HepG2 (cell line): ENCODE results near the gene SPIN1. TPM values are rescaled to one million over a fixed set of nuclear protein-coding genes. Genes with fewer than 3 reads are reported as not detected.

Source experiments
- ATAC-seq: fragments of 200-7000 bp; cut with Tn5 transposase; 3 replicates; pipeline ENCODE4 v1.9.1; 2020; ENCODE audit warnings: mild to moderate bottlenecking, moderate library complexity
- BruUV-seq: library from RNA; stranded (reverse); fragments of 400-500 nt; replicated peaks from 2 replicates; lab custom pipeline; 2021; lab: Mats Ljungman, UMichigan
- CTCF ChIA-PET: fragments of 300-600 bp; formaldehyde crosslinking; extraction: SDS; loops from one replicate; lab custom pipeline; 2021; ENCODE audit warnings: low total read pairs, inconsistent platforms, low intra/inter-chr PET ratio; lab: Yijun Ruan, JAX
- POLR2A ChIA-PET: fragments of 350-600 bp; sonication (Branson Sonifier 250); formaldehyde crosslinking; loops from one replicate; lab custom pipeline; 2020; ENCODE audit warnings: antibody characterized with exemption, inconsistent platforms; lab: Yijun Ruan, JAX
- DNase-seq: peaks from one replicate; pipeline ENCODE4 v3.0.0-alpha.2; 2015; ENCODE audit warnings: low spot score
- FAIRE-seq: peaks from 3 replicates; lab custom pipeline; 2011; peaks lifted over from hg19 to GRCh38; lab: Jason Lieb, UNC
- H2AFZ ChIP-seq: one replicate; pipeline ENCODE4 v1.6.1; 2011; ENCODE audit warnings: low read length, inconsistent platforms
- H3K27ac ChIP-seq: fragments of 300-600 bp; 3 replicates; pipeline ENCODE4 v1.8.0; 2011; ENCODE audit warnings: mixed run types, mild to moderate bottlenecking, mixed read lengths, low read length, inconsistent platforms; ENCODE audit not compliant: insufficient read depth; ENCODE audit errors: extremely low read length
- H3K27me3 ChIP-seq, 2 experiments: fragments of 200-600 bp in 1 of 2; 2 replicates in 1 of 2; 3 replicates in 1 of 2; pipeline versions ENCODE4 v1.6.0 to v1.8.0; 2011; ENCODE audit warnings: low read length in 2 of 2, mild to moderate bottlenecking in 2 of 2, moderate library complexity in 2 of 2, inconsistent platforms in 1 of 2; ENCODE audit not compliant: insufficient read depth in 2 of 2, control insufficient read depth in 1 of 2
- H3K36me3 ChIP-seq, 2 experiments: fragments of 200-600 bp in 1 of 2; replicated peaks in 1 of 2; 2 replicates in 1 of 2; 3 replicates in 1 of 2; pipeline versions ENCODE4 v1.5.1 to v1.8.0; 2011; ENCODE audit warnings: low read length in 2 of 2, inconsistent platforms in 1 of 2; ENCODE audit not compliant: insufficient read depth in 2 of 2, control insufficient read depth in 1 of 2
- H3K4me1 ChIP-seq: 2 replicates; pipeline ENCODE4 v1.5.1; 2012; ENCODE audit warnings: low read length, inconsistent platforms; ENCODE audit not compliant: insufficient read depth
- H3K4me2 ChIP-seq: 2 replicates; pipeline ENCODE4 v1.6.0; 2011; ENCODE audit warnings: low read depth, low read length, inconsistent platforms
- H3K4me3 ChIP-seq, 3 experiments: fragments of 200-600 bp in 1 of 3; sonication (generic), shearing (Covaris generic) in 1 of 3; replicated peaks in 1 of 3; 2 replicates each; pipeline ENCODE4 v1.5.1; 2011 to 2016; ENCODE audit warnings: low read length in 3 of 3, inconsistent platforms in 2 of 3, low read depth in 2 of 3, mild to moderate bottlenecking in 2 of 3, control low read depth in 1 of 3, mixed read lengths in 1 of 3; ENCODE audit not compliant: insufficient read depth in 1 of 3
- H3K79me2 ChIP-seq: one replicate; pipeline ENCODE4 v1.6.1; 2011; ENCODE audit warnings: low read length, inconsistent platforms; ENCODE audit not compliant: insufficient read depth
- H3K9ac ChIP-seq: 2 replicates; pipeline ENCODE4 v1.6.0; 2011; ENCODE audit warnings: mild to moderate bottlenecking, low read depth, low read length, inconsistent platforms; ENCODE audit not compliant: insufficient read depth
- H3K9me3 ChIP-seq: 2 replicates; pipeline ENCODE4 v1.5.1; 2012; ENCODE audit warnings: mild to moderate bottlenecking, low read length
- H4K20me1 ChIP-seq: 2 replicates; pipeline ENCODE4 v1.6.0; 2011; ENCODE audit warnings: inconsistent platforms, mild to moderate bottlenecking, low read length, moderate library complexity; ENCODE audit not compliant: insufficient read depth
- EEA1 ChIP-seq: sonication (generic); formaldehyde crosslinking; IDR thresholded peaks from 2 replicates; pipeline ENCODE4 v1.5.1; 2020; ENCODE audit warnings: mild to moderate bottlenecking, missing genetic modification reagents, borderline replicate concordance
- HNF1A ChIP-seq, 2 experiments: sonication (generic) in 1 of 2; formaldehyde crosslinking in 1 of 2; IDR thresholded peaks; 2 replicates each; pipeline versions ENCODE4 v1.4.0 to v1.6.1; 2016 to 2020; ENCODE audit warnings: borderline replicate concordance in 1 of 2, low read depth in 1 of 2, mild to moderate bottlenecking in 1 of 2, missing genetic modification reagents in 1 of 2
- SNRNP70 ChIP-seq: fragments of 200-400 bp; formaldehyde crosslinking; IDR thresholded peaks from 2 replicates; pipeline ENCODE4 v1.6.1; 2017; ENCODE audit warnings: mild to moderate bottlenecking, low read depth, low read length, moderate library complexity
- ZNF430 ChIP-seq: sonication (generic); formaldehyde crosslinking; IDR thresholded peaks from 2 replicates; pipeline ENCODE4 v1.9.0; 2021; ENCODE audit warnings: mild to moderate bottlenecking, missing genetic modification reagents
- ZNF546 ChIP-seq: sonication (generic); formaldehyde crosslinking; conservative IDR thresholded peaks from 2 replicates; pipeline ENCODE4 v1.8.1; 2023; ENCODE audit warnings: mild to moderate bottlenecking, missing genetic modification reagents
- WGBS: methylation state at CpG from one replicate; pipeline ENCODE4 v1.1.6; 2017; ENCODE audit warnings: low lambda C conversion rate; 5-methylcytosine and 5-hydroxymethylcytosine counted together
- in situ Hi-C: cut with HindIII; loops from 2 replicates; pipeline ENCODE4 v1.10.0; 2017; ENCODE audit warnings: low pct_unique_long_range_greater_than_20kb; ENCODE audit not compliant: extremely low pct_ligation_motif_present
- intact Hi-C: fragments of 100-400 bp; cut with micrococcal nuclease; formaldehyde crosslinking; loops from one replicate; pipeline ENCODE4 v1.10.0; 2022; ENCODE audit not compliant: unreplicated experiment
- polyA plus RNA-seq, 8 experiments: library from polyadenylated mRNA; depleted of rRNA in 3 of 8; stranded (reverse) in 7 of 8; unstranded in 1 of 8; fragments of >200 nt; fragmentation: Illumina TruSeq in 4 of 8; extraction: Trizol in 4 of 8; gene quantifications; 2 replicates each; pipeline versions ENCODE4 v1.2.1 to v1.2.3, GENCODE V29; 2011 to 2016; ENCODE audit warnings: low read depth in 4 of 8, missing spikeins in 1 of 8, mixed read lengths in 1 of 8; ENCODE audit not compliant: insufficient read depth in 1 of 8
- total RNA-seq, 5 experiments: library from RNA; depleted of rRNA; stranded (reverse); fragments of >200 nt; fragmentation: Illumina TruSeq; extraction: Trizol; gene quantifications; 2 replicates each; pipeline ENCODE4 v1.2.3, GENCODE V29; 2016; ENCODE audit warnings: low read depth in 1 of 5

SPIN1 gene
- total and polyA plus RNA-seq, 2 of the 13 experiments (the other 11 are each of a cell fraction or from before 2014, with no cell fraction given): 20.0 to 24.3 TPM

- ChIA-PET CTCF (no interaction called here), POLR2A (no interaction called here)
- DNase-seq (no peak), ATAC-seq (no peak), FAIRE-seq (no peak)
- Histone ChIP-seq H3K36me3 (no peaks in the 10 kb centered on the region), H2AFZ (no peak overlapping the region), H3K4me1 (no peaks in the 10 kb centered on the region), H3K4me3 (no peak overlapping the region), H3K9me3 (no peaks in the 10 kb centered on the region), H3K27me3 (no peaks in the 10 kb centered on the region; a peak in 1 of 5 replicates), H3K9ac (no peak overlapping the region), H3K79me2 (no peaks in the 10 kb centered on the region), H3K4me2 (no peak overlapping the region), H4K20me1 (no peaks in the 10 kb centered on the region), H3K27ac (no peak overlapping the region)
- no TSS peak for BruUV-seq
- in situ Hi-C loops: no loop called here
- TF ChIP-seq EEA1 (CRISPR knock-in tag): no peak
- no peak for TF ChIP-seq ZNF430
- no peak for TF ChIP-seq HNF1A (IDR thresholded peaks at IDR 0.05; ENCODE audit: low read depth)
- TF ChIP-seq HNF1A (CRISPR knock-in tag; IDR thresholded peaks at IDR 0.05; ENCODE audit: borderline replicate concordance): no peak
- TF ChIP-seq ZNF546: no peak
- no peak for TF ChIP-seq SNRNP70
- intact Hi-C loops: no loop called here
- whole genome bisulfite sequencing: 26% methylated on average over 4 of the region's 4 CpGs
Observed at GRCh38 chr9:88511906-88512305, 123.7 kb downstream of the SPIN1 start.
